G401 (cell line): Measurements from ENCODE around the gene ELAPOR1. TPM values are rescaled to one million over a fixed set of nuclear protein-coding genes. Genes with fewer than 3 reads are reported as not detected.

Source experiments
- DNase-seq: peaks from one replicate; pipeline ENCODE4 v3.0.0-alpha.2; 2015; ENCODE audit warnings: low spot score
- in situ Hi-C: cut with HindIII; loops from 2 replicates; pipeline ENCODE4 v1.10.0; 2016; ENCODE audit warnings: low sequenced_read_pairs, mixed read lengths
- total RNA-seq: library from RNA; depleted of rRNA; stranded (reverse); fragments of >200 nt; shearing (Covaris generic); gene quantifications from 2 replicates; pipeline ENCODE4 v1.2.3, GENCODE V29; 2014; rRNA removed

Gene ELAPOR1
- total RNA-seq, 1 experiment from 2014 or later = not detected

DNA sequence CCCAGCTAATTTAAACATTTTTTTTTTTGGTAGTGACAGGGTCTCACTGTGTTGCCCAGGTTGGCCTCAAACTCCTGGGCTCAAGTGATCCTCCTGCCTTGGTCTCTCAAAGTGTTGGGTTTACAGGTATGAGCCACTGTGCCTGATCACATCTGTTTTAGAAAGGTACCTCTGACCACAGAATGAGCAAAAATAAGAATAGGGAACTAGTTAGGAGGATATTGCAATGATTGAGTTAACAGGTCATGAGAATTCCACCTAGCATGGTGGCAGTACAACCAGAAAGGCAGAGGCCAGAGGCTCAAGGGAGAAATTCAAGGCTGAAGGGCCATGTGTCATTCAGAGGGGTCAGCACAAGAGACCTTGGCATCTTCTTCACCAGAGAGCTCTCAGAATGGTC, 49.6 kb downstream of the ELAPOR1 start:
- no peak for DNase-seq

More for the DNA sequence above, 49.6 kb downstream of the ELAPOR1 start:
- in situ Hi-C loops = no loop called here

Other genes with a start within 250 kb of the ELAPOR1 start
- gene GPSM2, start 237.1 kb upstream of the ELAPOR1 start, total RNA-seq = 28.2 and 29.3 TPM in 2 replicates
- gene CLCC1, start 150.6 kb upstream of the ELAPOR1 start, total RNA-seq = 16.6 and 34.7 TPM in 2 replicates
- 5.4 and 7.1 TPM in 2 replicates for gene WDR47, start 72.0 kb upstream of the ELAPOR1 start, total RNA-seq
- 6.3 and 23.9 TPM in 2 replicates for gene TAF13, start 38.1 kb upstream of the ELAPOR1 start, total RNA-seq
- gene TMEM167B, start 23.4 kb upstream of the ELAPOR1 start, total RNA-seq = 7.2 and 9.6 TPM in 2 replicates
- 205 and 214 TPM in 2 replicates for gene SARS1, start 99.8 kb downstream of the ELAPOR1 start, total RNA-seq
- 4.2 and 5.0 TPM in 2 replicates for gene CELSR2, start 135.4 kb downstream of the ELAPOR1 start, total RNA-seq
- gene PSRC1, start 169.0 kb downstream of the ELAPOR1 start, total RNA-seq = 46.8 and 58.2 TPM in 2 replicates
- 0.18 TPM in 1 of 2 replicates, not detected in the other for gene MYBPHL, start 192.9 kb downstream of the ELAPOR1 start, total RNA-seq